Endothelial cell of umbilical vein (primary cell): ENCODE measurements around the gene SESTD1.

Source experiments
- MYC ChIP-seq: IDR thresholded peaks from one replicate; pipeline ENCODE4 v1.6.1; 2011; ENCODE audit warnings: mild to moderate bottlenecking, low read depth, low read length
- POLR2A ChIP-seq: IDR thresholded peaks from 2 replicates; pipeline ENCODE4 v1.6.1; 2012; ENCODE audit warnings: low read depth, mild to moderate bottlenecking, control low read depth, low read length
- TF ChIP-seq, protein P1 (sequence below), 2 donors: IDR thresholded peaks; 1 replicate in 1 of 2; 2 replicates in 1 of 2; pipeline ENCODE4 v1.5.1; 2011; ENCODE audit warnings: low read length in 2 of 2, mild to moderate bottlenecking in 2 of 2, moderate library complexity in 2 of 2, control low read depth in 1 of 2, inconsistent platforms in 1 of 2, low read depth in 1 of 2; ENCODE audit not compliant: insufficient read depth in 1 of 2; ENCODE audit errors: extremely low read depth in 1 of 2

GRCh38 chr2:179098080-179098689 lies 166.4 kb downstream of the SESTD1 start:
- TF ChIP-seq, protein P1, sequence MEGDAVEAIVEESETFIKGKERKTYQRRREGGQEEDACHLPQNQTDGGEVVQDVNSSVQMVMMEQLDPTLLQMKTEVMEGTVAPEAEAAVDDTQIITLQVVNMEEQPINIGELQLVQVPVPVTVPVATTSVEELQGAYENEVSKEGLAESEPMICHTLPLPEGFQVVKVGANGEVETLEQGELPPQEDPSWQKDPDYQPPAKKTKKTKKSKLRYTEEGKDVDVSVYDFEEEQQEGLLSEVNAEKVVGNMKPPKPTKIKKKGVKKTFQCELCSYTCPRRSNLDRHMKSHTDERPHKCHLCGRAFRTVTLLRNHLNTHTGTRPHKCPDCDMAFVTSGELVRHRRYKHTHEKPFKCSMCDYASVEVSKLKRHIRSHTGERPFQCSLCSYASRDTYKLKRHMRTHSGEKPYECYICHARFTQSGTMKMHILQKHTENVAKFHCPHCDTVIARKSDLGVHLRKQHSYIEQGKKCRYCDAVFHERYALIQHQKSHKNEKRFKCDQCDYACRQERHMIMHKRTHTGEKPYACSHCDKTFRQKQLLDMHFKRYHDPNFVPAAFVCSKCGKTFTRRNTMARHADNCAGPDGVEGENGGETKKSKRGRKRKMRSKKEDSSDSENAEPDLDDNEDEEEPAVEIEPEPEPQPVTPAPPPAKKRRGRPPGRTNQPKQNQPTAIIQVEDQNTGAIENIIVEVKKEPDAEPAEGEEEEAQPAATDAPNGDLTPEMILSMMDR (IDR thresholded peaks at IDR 0.05; ENCODE audit: extremely low read depth in 1 of 2, insufficient read depth in 1 of 2, low read depth in 1 of 2, low read length in 2 of 2), result no peak
- TF ChIP-seq MYC, result no peak
- no peak for TF ChIP-seq POLR2A
